ENCODE measurements around the gene SRXN1. TPM values are rescaled to one million over a fixed set of nuclear protein-coding genes. Genes with fewer than 3 reads are reported as not detected.

SRXN1 gene
- total and polyA plus RNA-seq, 9 donors: 12.0 to 34.2 (median 25.1) TPM

- no peak for DNase-seq
- no peaks in the 10 kb centered on the region for H3K27me3 ChIP-seq
- intact Hi-C loops (cut with DNase I): no loop called here
- no peak overlapping the region for H3K4me3 ChIP-seq
- no peaks in the 10 kb centered on the region for H3K9me3 ChIP-seq
- no peaks in the 10 kb centered on the region for H3K36me3 ChIP-seq
- 4 to 6% (median 6%) methylated on average over 25 of the region's 25 CpGs for WGBS, 3 donors
- peaks cover 5% of the 10 kb centered on the region for H3K4me1 ChIP-seq (ENCODE audit: insufficient read depth)
- H3K27ac ChIP-seq: no peak overlapping the region
- TF ChIP-seq, protein P1, sequence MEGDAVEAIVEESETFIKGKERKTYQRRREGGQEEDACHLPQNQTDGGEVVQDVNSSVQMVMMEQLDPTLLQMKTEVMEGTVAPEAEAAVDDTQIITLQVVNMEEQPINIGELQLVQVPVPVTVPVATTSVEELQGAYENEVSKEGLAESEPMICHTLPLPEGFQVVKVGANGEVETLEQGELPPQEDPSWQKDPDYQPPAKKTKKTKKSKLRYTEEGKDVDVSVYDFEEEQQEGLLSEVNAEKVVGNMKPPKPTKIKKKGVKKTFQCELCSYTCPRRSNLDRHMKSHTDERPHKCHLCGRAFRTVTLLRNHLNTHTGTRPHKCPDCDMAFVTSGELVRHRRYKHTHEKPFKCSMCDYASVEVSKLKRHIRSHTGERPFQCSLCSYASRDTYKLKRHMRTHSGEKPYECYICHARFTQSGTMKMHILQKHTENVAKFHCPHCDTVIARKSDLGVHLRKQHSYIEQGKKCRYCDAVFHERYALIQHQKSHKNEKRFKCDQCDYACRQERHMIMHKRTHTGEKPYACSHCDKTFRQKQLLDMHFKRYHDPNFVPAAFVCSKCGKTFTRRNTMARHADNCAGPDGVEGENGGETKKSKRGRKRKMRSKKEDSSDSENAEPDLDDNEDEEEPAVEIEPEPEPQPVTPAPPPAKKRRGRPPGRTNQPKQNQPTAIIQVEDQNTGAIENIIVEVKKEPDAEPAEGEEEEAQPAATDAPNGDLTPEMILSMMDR (IDR thresholded peaks at IDR 0.05): no peak
- TF ChIP-seq EP300 (IDR thresholded peaks at IDR 0.05) (no peak), POLR2A (IDR thresholded peaks at IDR 0.05) (no peak)
Measured at GRCh38 chr20:675033-675452, 22.0 kb upstream of the SRXN1 start.

- WGBS, 3 donors: 35 to 39% (median 36%) methylated on average over 3 of the region's 3 CpGs
- Histone ChIP-seq H3K27me3 (no peaks in the 10 kb centered on the region), H3K36me3 (no peaks in the 10 kb centered on the region)
Measured at GRCh38 chr20:673603-674001, 20.6 kb upstream of the SRXN1 start.

GRCh38 chr20:672963-673602 lies 20.1 kb upstream of the SRXN1 start:
- Histone ChIP-seq H3K27me3 (no peaks in the 10 kb centered on the region), H3K4me1 (ENCODE audit: insufficient read depth) (peaks cover 5% of the 10 kb centered on the region), H3K36me3 (no peaks in the 10 kb centered on the region), H3K9me3 (no peaks in the 10 kb centered on the region), H3K4me3 (no peak overlapping the region), H3K27ac (no peak overlapping the region)
- DNase-seq: no peak
- TF ChIP-seq, protein P1 (IDR thresholded peaks at IDR 0.05): no peak
- TF ChIP-seq POLR2A (IDR thresholded peaks at IDR 0.05) (no peak), EP300 (IDR thresholded peaks at IDR 0.05) (no peak)
- intact Hi-C loops (cut with DNase I): no loop called here
- 23 to 27% (median 24%) methylated on average over 7 of the region's 7 CpGs for WGBS, 3 donors

More at GRCh38 chr20:673603-674001, 20.6 kb upstream of the SRXN1 start:
- H3K27ac ChIP-seq: no peak overlapping the region
- intact Hi-C loops (cut with DNase I): no loop called here
- TF ChIP-seq, protein P1 (IDR thresholded peaks at IDR 0.05): no peak
- TF ChIP-seq EP300 (IDR thresholded peaks at IDR 0.05) (no peak), POLR2A (IDR thresholded peaks at IDR 0.05) (no peak)
- DNase-seq: no peak
- H3K4me1 ChIP-seq (ENCODE audit: insufficient read depth): peaks cover 5% of the 10 kb centered on the region
- no peaks in the 10 kb centered on the region for H3K9me3 ChIP-seq
- no peak overlapping the region for H3K4me3 ChIP-seq

DNA sequence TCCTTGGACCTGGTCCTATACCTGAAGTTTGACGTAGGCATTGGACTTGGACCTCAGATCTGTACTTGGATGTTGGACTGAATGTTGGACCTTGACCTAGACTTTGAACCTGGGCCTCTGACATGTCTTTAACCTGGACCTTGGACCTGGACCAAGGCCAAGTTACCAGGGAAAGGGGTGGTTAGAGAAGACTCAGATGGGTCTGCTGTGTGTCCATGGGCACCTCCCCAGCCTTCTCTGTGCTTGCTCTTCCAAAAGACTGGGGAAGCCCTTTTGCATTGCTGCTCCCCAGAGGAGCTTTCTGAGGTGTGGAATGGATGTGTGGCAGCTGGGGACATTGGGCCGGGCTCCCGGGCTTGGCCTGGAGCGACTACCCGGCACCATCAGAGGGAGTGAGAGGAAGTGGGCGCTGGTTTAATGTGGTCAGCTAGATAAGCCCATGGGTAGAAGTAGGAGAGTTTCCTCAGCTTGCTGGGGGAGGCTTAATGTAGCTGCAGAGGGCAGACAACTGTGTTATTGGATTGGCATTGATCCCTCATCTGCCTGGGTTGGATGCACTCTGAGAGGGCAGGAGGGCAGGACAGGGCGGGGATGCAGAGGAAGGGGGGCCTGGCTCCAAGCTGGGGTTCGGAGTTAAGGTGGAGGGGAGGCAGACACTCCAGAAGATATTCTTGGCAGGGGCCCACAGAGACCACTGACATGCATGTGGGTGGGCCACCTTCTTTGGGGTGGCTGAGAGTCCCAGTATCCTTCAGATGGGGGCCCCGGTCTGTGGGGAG lies 18.4 kb upstream of the SRXN1 start:
- no peaks in the 10 kb centered on the region for H3K36me3 ChIP-seq
- H3K4me1 ChIP-seq (ENCODE audit: insufficient read depth): peaks cover 5% of the 10 kb centered on the region
- intact Hi-C loops (cut with DNase I): no loop called here
- no peak for TF ChIP-seq EP300 (IDR thresholded peaks at IDR 0.05)
- TF ChIP-seq, protein P1 (IDR thresholded peaks at IDR 0.05): no peak
- TF ChIP-seq POLR2A (IDR thresholded peaks at IDR 0.05): no peak
- no peaks in the 10 kb centered on the region for H3K9me3 ChIP-seq
- 16 to 27% (median 23%) methylated on average over 9 of the region's 9 CpGs for WGBS, 3 donors
- H3K4me3 ChIP-seq: no peak overlapping the region
- no peaks in the 10 kb centered on the region for H3K27me3 ChIP-seq
- H3K27ac ChIP-seq: no peak overlapping the region
- DNase-seq: no peak
